Measurements from ENCODE around the gene TRIM63.

DNA sequence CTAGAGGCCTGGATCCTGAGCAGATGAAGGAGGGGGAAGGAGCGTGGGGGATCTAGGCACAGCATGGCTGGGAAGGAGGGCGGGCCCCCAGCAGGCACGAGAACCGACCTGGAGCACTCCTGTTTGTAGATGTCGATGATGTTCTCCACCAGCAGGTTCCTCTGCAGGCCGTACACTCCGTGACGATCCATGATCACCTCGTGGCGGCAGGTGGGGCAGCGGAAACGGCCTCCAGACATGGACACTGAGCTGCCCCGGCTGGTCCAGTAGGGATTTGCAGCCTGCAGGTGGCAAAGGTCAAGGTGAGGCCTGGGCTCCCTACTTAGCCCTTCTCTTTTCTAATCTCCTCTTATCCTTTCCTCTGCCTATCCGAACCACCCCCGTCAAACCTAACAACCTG lies 1.3 kb downstream of the TRIM63 start:
- TF ChIP-seq, protein P1, sequence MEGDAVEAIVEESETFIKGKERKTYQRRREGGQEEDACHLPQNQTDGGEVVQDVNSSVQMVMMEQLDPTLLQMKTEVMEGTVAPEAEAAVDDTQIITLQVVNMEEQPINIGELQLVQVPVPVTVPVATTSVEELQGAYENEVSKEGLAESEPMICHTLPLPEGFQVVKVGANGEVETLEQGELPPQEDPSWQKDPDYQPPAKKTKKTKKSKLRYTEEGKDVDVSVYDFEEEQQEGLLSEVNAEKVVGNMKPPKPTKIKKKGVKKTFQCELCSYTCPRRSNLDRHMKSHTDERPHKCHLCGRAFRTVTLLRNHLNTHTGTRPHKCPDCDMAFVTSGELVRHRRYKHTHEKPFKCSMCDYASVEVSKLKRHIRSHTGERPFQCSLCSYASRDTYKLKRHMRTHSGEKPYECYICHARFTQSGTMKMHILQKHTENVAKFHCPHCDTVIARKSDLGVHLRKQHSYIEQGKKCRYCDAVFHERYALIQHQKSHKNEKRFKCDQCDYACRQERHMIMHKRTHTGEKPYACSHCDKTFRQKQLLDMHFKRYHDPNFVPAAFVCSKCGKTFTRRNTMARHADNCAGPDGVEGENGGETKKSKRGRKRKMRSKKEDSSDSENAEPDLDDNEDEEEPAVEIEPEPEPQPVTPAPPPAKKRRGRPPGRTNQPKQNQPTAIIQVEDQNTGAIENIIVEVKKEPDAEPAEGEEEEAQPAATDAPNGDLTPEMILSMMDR (IDR thresholded peaks at IDR 0.05), result no peak
- TF ChIP-seq POLR2A (IDR thresholded peaks at IDR 0.05), result no peak

Measured in uterus (tissue), 2 donors.